ENCODE measurements around the gene HNF4A.

The HNF4A gene

DNA sequence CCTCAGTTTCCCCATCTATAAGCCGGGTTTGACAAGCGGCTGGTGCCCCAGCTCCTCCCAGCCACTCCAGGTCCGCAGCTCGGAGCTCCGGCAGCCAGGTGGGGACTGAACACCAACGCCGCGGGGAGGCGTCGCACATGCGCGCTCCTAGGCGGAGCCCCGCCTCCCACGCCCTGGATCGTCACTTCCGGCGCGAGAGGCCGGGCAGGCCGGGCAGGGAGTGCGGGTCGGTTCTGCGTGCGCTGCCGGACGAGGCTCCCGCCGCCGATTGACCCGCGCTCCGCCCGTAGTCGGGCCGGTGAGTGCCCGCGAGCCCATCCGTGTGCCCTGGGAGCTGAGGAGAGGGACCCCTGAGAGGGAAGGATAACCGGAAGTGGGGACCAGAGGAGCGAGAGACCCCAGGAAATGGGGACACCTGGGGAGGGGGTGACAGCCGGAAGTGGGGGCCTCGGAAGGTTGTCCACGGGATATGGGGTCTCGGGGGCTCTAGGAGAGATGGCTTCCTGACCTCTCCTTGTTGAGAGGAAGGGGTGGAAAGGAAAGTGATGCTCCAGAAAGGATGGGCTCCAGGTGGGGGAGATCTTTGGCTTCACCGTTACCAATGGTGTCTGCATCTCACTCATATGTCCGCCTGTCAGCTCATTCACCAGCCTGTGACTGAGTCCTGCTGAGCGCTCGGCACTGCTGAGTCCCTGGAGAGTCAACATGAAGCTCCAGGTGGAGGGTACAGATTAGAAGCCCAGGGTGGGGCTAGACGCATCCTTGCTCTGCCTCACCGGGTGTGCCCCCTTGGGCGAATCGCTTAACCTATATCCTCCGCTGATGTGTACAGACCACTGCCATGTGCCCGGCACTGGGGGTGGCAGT lies 120.4 kb downstream of the HNF4A start, which contains the start of gene TTPAL:
TSS of gene TTPAL (plus strand) at position 181 of the 867 bp plus-strand sequence. CDS start 4,126 bp downstream, outside the sequence.
- peak; percentile 39 for TF ChIP-seq CTCF (IDR thresholded peaks at IDR 0.05; ENCODE audit: low read depth, low read length)
- TF ChIP-seq EZH2phosphoT487 (IDR thresholded peaks at IDR 0.05; ENCODE audit: low read depth) = no peak
- peaks cover 11% of the 10 kb centered on the region for H3K4me1 ChIP-seq (ENCODE audit: low read length)
- H3K4me3 ChIP-seq (ENCODE audit: low read length) = peak within 1 kb of the TSS; percentile 89
- peak within 1 kb of the TSS; percentile 91 for H3K9ac ChIP-seq (ENCODE audit: low read length)
- H4K20me1 ChIP-seq (ENCODE audit: insufficient read depth, low read length) = no peaks in the 10 kb centered on the region
- H3K9me3 ChIP-seq (ENCODE audit: insufficient read depth, low read length) = no peaks in the 10 kb centered on the region
- no peaks in the 10 kb centered on the region for H3K36me3 ChIP-seq (replicated peaks; ENCODE audit: low read depth, low read length)
- H2AFZ ChIP-seq (ENCODE audit: low read depth, low read length) = peak within 1 kb of the TSS; percentile 81
- peaks cover 4% of the 10 kb centered on the region for H3K27me3 ChIP-seq (ENCODE audit: low read depth, low read length)
- peak within 1 kb of the TSS; percentile 42 for H3K27ac ChIP-seq (ENCODE audit: low read length)
- peaks cover 16% of the 10 kb centered on the region for H3K79me2 ChIP-seq (ENCODE audit: low read length)
- peak within 1 kb of the TSS; percentile 86 for H3K4me2 ChIP-seq (ENCODE audit: low read length)

- no peak overlapping the region for H3K27ac ChIP-seq (ENCODE audit: low read length)
- H4K20me1 ChIP-seq (ENCODE audit: insufficient read depth, low read length) = no peaks in the 10 kb centered on the region
- H2AFZ ChIP-seq (ENCODE audit: low read depth, low read length) = no peak overlapping the region
- H3K9ac ChIP-seq (ENCODE audit: low read length) = no peak overlapping the region
- peak overlapping the region; percentile 86 for H3K4me2 ChIP-seq (ENCODE audit: low read length)
- peaks cover 7% of the 10 kb centered on the region for H3K36me3 ChIP-seq (replicated peaks; ENCODE audit: low read depth, low read length)
- TF ChIP-seq EZH2phosphoT487 (IDR thresholded peaks at IDR 0.05; ENCODE audit: low read depth) = no peak
- TF ChIP-seq CTCF (IDR thresholded peaks at IDR 0.05; ENCODE audit: low read depth, low read length) = no peak
- H3K4me1 ChIP-seq (ENCODE audit: low read length) = peaks cover 11% of the 10 kb centered on the region
- H3K27me3 ChIP-seq (ENCODE audit: low read depth, low read length) = no peaks in the 10 kb centered on the region
- H3K9me3 ChIP-seq (ENCODE audit: insufficient read depth, low read length) = no peaks in the 10 kb centered on the region
- H3K79me2 ChIP-seq (ENCODE audit: low read length) = peaks cover 16% of the 10 kb centered on the region
- no peak overlapping the region for H3K4me3 ChIP-seq (ENCODE audit: low read length)
These were observed 121.7 kb downstream of the HNF4A start for GRCh38 chr20:44477151-44477550.

DNA sequence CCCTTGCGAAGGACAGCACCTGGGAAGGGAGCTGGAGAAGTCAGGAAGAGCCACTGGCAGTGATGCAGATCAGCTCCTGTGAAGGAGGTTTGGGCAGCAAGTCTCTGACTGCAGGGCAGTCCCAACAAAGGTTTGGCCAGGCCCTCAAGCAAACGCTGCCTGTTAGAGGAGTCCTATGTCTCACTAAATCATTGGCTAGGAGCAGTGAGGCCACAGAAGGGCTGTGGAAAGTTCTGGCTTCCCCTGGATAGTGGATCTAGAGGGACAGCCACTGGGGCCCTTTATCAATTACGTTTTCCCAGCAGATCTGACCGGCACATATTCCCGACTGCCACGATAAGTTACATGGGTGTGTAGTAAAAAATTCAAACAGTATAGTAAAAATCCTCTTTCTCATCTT lies 122.7 kb downstream of the HNF4A start:
- Histone ChIP-seq H3K4me2 (ENCODE audit: low read length) (no peak overlapping the region), H3K27ac (ENCODE audit: low read length) (no peak overlapping the region), H3K27me3 (ENCODE audit: low read depth, low read length) (no peaks in the 10 kb centered on the region), H4K20me1 (ENCODE audit: insufficient read depth, low read length) (no peaks in the 10 kb centered on the region), H3K9me3 (ENCODE audit: insufficient read depth, low read length) (no peaks in the 10 kb centered on the region), H3K4me3 (ENCODE audit: low read length) (no peak overlapping the region), H3K9ac (ENCODE audit: low read length) (no peak overlapping the region), H3K36me3 (replicated peaks; ENCODE audit: low read depth, low read length) (peaks cover 9% of the 10 kb centered on the region), H3K4me1 (ENCODE audit: low read length) (peaks cover 11% of the 10 kb centered on the region), H3K79me2 (ENCODE audit: low read length) (peaks cover 16% of the 10 kb centered on the region), H2AFZ (ENCODE audit: low read depth, low read length) (no peak overlapping the region)
- TF ChIP-seq CTCF (IDR thresholded peaks at IDR 0.05; ENCODE audit: low read depth, low read length) (no peak), EZH2phosphoT487 (IDR thresholded peaks at IDR 0.05; ENCODE audit: low read depth) (no peak)

DNA sequence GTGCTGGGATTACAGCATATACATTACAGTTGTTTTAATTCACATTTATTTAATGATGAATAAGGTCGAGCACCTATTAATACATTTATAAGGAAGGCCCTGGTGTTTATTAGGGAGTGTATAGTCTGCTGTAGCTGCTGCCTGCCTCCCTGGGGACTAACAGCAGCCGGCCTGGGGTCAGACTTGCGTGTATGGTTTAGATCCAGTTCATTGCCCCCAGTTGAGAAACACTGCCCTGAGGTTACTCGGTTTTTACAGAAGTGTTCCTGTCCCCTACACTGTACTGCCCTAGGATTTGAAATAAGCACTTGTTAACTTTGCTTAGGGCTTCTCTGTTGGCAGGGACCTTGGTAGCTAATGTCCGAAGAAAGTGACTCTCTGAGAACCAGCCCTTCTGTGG lies 124.1 kb downstream of the HNF4A start:
- no peak overlapping the region for H3K4me3 ChIP-seq (ENCODE audit: low read length)
- no peak overlapping the region for H2AFZ ChIP-seq (ENCODE audit: low read depth, low read length)
- peaks cover 18% of the 10 kb centered on the region for H3K36me3 ChIP-seq (replicated peaks; ENCODE audit: low read depth, low read length)
- no peak overlapping the region for H3K27ac ChIP-seq (ENCODE audit: low read length)
- no peak overlapping the region for H3K4me2 ChIP-seq (ENCODE audit: low read length)
- H3K27me3 ChIP-seq (ENCODE audit: low read depth, low read length) = no peaks in the 10 kb centered on the region
- no peaks in the 10 kb centered on the region for H3K9me3 ChIP-seq (ENCODE audit: insufficient read depth, low read length)
- H3K79me2 ChIP-seq (ENCODE audit: low read length) = peaks cover 16% of the 10 kb centered on the region
- no peak overlapping the region for H3K9ac ChIP-seq (ENCODE audit: low read length)
- H4K20me1 ChIP-seq (ENCODE audit: insufficient read depth, low read length) = no peaks in the 10 kb centered on the region
- TF ChIP-seq CTCF (IDR thresholded peaks at IDR 0.05; ENCODE audit: low read depth, low read length) = no peak
- no peak for TF ChIP-seq EZH2phosphoT487 (IDR thresholded peaks at IDR 0.05; ENCODE audit: low read depth)
- H3K4me1 ChIP-seq (ENCODE audit: low read length) = peaks cover 11% of the 10 kb centered on the region
